NAMALWA (cell line): ENCODE measurements around the gene GNB1.
"Not testable (repeated sequence)": the region's sequence is repeated elsewhere in the genome, so short reads cannot be mapped to it uniquely, and the experiment has no call there.

Experiments
- DNase-seq: peaks from one replicate; pipeline ENCODE4 v3.0.0-alpha.2; 2015; ENCODE audit warnings: low spot score

GNB1 gene

GRCh38 chr1:1738799-1739337 is 152.0 kb downstream of the GNB1 start:
- DNase-seq = not testable (repeated sequence)

- DNase-seq = not testable (repeated sequence)
Observed at GRCh38 chr1:1737675-1738590, 153.0 kb downstream of the GNB1 start.
